GOT3 (cell line): ENCODE measurements around the gene NFASC.

Source experiments
- DNase-seq: peaks from one replicate; lab custom pipeline; 2025; ENCODE audit warnings: mixed read lengths; lab: John Stamatoyannopoulos, UW

NFASC gene

GRCh38 chr1:204870160-204870912 is at the start of gene NFASC:
Gene NFASC, plus strand, starts transcription at chr1:204870862. Its CDS starts 73,454 bp downstream, at chr1:204944316.
- no peak for DNase-seq

- no peak for DNase-seq
These were observed 49.2 kb upstream of the NFASC start for GRCh38 chr1:204821476-204821875.

GRCh38 chr1:204821924-204822323 is 48.7 kb upstream of the NFASC start:
- no peak for DNase-seq

- DNase-seq = no peak
These were observed 43.7 kb upstream of the NFASC start for GRCh38 chr1:204826970-204827369.

- DNase-seq = peak; percentile 40
These were observed 42.3 kb upstream of the NFASC start for GRCh38 chr1:204828352-204828850.

GRCh38 chr1:204829133-204829825 is 41.4 kb upstream of the NFASC start:
- DNase-seq = no peak

GRCh38 chr1:204830747-204831146 is 39.9 kb upstream of the NFASC start:
- no peak for DNase-seq

- no peak for DNase-seq
These were observed 39.5 kb upstream of the NFASC start for GRCh38 chr1:204831186-204831585.

- no peak for DNase-seq
These were observed 36.3 kb upstream of the NFASC start for GRCh38 chr1:204834336-204834735.

- no peak for DNase-seq
These were observed 35.9 kb upstream of the NFASC start for GRCh38 chr1:204834752-204835151.

GRCh38 chr1:204835737-204836136 is 34.9 kb upstream of the NFASC start:
- no peak for DNase-seq

GRCh38 chr1:204836856-204837255 is 33.8 kb upstream of the NFASC start:
- DNase-seq = no peak

GRCh38 chr1:204837440-204838084 is 33.1 kb upstream of the NFASC start:
- DNase-seq = no peak

- DNase-seq = no peak
These were observed 29.3 kb upstream of the NFASC start for GRCh38 chr1:204841316-204841715.

- no peak for DNase-seq
These were observed 28.9 kb upstream of the NFASC start for GRCh38 chr1:204841798-204842197.

- no peak for DNase-seq
These were observed 28.3 kb upstream of the NFASC start for GRCh38 chr1:204842369-204842768.

GRCh38 chr1:204842892-204843291 is 27.8 kb upstream of the NFASC start:
- DNase-seq = no peak

- no peak for DNase-seq
These were observed 24.1 kb upstream of the NFASC start for GRCh38 chr1:204846546-204846945.

- DNase-seq = no peak
These were observed 22.1 kb upstream of the NFASC start for GRCh38 chr1:204848579-204848978.

- DNase-seq = no peak
These were observed 17.8 kb upstream of the NFASC start for GRCh38 chr1:204852854-204853253.

GRCh38 chr1:204853436-204853835 is 17.2 kb upstream of the NFASC start:
- no peak for DNase-seq

GRCh38 chr1:204854286-204854685 is 16.4 kb upstream of the NFASC start:
- no peak for DNase-seq

GRCh38 chr1:204858363-204858821 is 12.3 kb upstream of the NFASC start:
- DNase-seq = no peak
